HG02852 (cell line): ENCODE data around the gene ITGA6.
A peak's percentile ranks its signal among the peaks of the same experiment; 100 is the strongest.

Source experiments
- ATAC-seq: cut with Tn5 transposase; IDR thresholded peaks from one replicate; pipeline ENCODE4 v1.9.1; 2021; ENCODE audit warnings: mild to moderate bottlenecking, moderate library complexity; ENCODE audit not compliant: unreplicated experiment

The ITGA6 gene

GRCh38 chr2:172427256-172427989, at the start of gene ITGA6:
Gene ITGA6, plus strand, starts transcription at chr2:172427586.
- ATAC-seq, result peak; percentile 46

- ATAC-seq, result no peak
These were observed 46.7 kb upstream of the ITGA6 start for GRCh38 chr2:172380436-172381274.

- no peak for ATAC-seq
These were observed 45.9 kb upstream of the ITGA6 start for GRCh38 chr2:172381275-172382027.

GRCh38 chr2:172387361-172387760, 40.0 kb upstream of the ITGA6 start:
- no peak for ATAC-seq

GRCh38 chr2:172389685-172390339, 37.6 kb upstream of the ITGA6 start:
- ATAC-seq, result no peak

- no peak for ATAC-seq
These were observed 33.4 kb upstream of the ITGA6 start for GRCh38 chr2:172394002-172394401.

GRCh38 chr2:172395503-172395902, 31.9 kb upstream of the ITGA6 start:
- no peak for ATAC-seq

- ATAC-seq, result no peak
These were observed 30.1 kb upstream of the ITGA6 start for GRCh38 chr2:172397148-172397834.

GRCh38 chr2:172398440-172398839, 28.9 kb upstream of the ITGA6 start:
- no peak for ATAC-seq

GRCh38 chr2:172399765-172400164, 27.6 kb upstream of the ITGA6 start:
- no peak for ATAC-seq

GRCh38 chr2:172402198-172402597, 25.2 kb upstream of the ITGA6 start:
- no peak for ATAC-seq

GRCh38 chr2:172403402-172403801, 24.0 kb upstream of the ITGA6 start:
- no peak for ATAC-seq

GRCh38 chr2:172403881-172404468, 23.4 kb upstream of the ITGA6 start:
- no peak for ATAC-seq

GRCh38 chr2:172404824-172405223, 22.6 kb upstream of the ITGA6 start:
- no peak for ATAC-seq

GRCh38 chr2:172405673-172406072, 21.7 kb upstream of the ITGA6 start:
- ATAC-seq, result no peak

GRCh38 chr2:172408143-172408766, 19.1 kb upstream of the ITGA6 start:
- no peak for ATAC-seq

GRCh38 chr2:172409042-172409441, 18.3 kb upstream of the ITGA6 start:
- no peak for ATAC-seq

- ATAC-seq, result no peak
These were observed 14.3 kb upstream of the ITGA6 start for GRCh38 chr2:172412984-172413492.

- ATAC-seq, result no peak
These were observed 12.1 kb upstream of the ITGA6 start for GRCh38 chr2:172415157-172415864.
